ENCODE measurements around the gene CADPS.

- TF ChIP-seq CTCF (IDR thresholded peaks at IDR 0.05; ENCODE audit: poor library complexity) (no peak), EZH2 (IDR thresholded peaks at IDR 0.05; ENCODE audit: borderline replicate concordance) (no peak), EZH2phosphoT487 (IDR thresholded peaks at IDR 0.05; ENCODE audit: low read depth, severe bottlenecking, unreplicated experiment) (no peak)
These were observed 470.1 kb downstream of the CADPS start for GRCh38 chr3:62405135-62405534.

Measured in hepatocyte (in vitro differentiated cells).